Testis (tissue), 2 donors: ENCODE data around the gene STK33.

Experiments
- POLR2A ChIP-seq: fragments of 450-650 bp; IDR thresholded peaks from one replicate; pipeline ENCODE4 v1.6.1; 2017; ENCODE audit warnings: antibody characterized with exemption, mild to moderate bottlenecking, moderate library complexity
- TF ChIP-seq, protein P1 (sequence below), 3 experiments: fragments of 450-650 bp in 2 of 3; fragments of 200-600 bp in 1 of 3; sonication (generic) in 1 of 3; IDR thresholded peaks; one replicate each; pipeline ENCODE4 v1.5.1; 2016 to 2019; ENCODE audit warnings: antibody characterized with exemption in 3 of 3, mild to moderate bottlenecking in 2 of 3, moderate library complexity in 1 of 3

DNA sequence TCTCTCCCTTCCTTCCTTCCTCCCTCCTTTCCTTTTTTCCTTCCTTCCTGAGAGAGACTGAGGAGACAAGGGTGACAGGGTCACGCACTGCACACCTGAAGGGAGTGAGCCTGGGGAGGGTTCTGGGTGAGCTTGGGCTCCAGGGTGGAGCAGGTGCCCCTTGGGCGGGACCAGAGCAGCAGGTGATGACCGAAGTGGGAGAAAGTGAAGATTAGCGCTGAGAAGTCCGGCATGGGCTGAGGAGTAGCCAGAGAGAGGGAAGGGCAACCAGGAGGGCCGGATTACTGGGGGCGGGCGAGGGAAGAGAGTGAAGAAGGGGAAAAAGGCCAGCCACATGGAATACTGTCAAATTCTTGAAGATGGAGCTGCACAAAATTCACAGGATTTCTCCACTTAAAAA, 231.1 kb downstream of the STK33 start:
- TF ChIP-seq, protein P1, sequence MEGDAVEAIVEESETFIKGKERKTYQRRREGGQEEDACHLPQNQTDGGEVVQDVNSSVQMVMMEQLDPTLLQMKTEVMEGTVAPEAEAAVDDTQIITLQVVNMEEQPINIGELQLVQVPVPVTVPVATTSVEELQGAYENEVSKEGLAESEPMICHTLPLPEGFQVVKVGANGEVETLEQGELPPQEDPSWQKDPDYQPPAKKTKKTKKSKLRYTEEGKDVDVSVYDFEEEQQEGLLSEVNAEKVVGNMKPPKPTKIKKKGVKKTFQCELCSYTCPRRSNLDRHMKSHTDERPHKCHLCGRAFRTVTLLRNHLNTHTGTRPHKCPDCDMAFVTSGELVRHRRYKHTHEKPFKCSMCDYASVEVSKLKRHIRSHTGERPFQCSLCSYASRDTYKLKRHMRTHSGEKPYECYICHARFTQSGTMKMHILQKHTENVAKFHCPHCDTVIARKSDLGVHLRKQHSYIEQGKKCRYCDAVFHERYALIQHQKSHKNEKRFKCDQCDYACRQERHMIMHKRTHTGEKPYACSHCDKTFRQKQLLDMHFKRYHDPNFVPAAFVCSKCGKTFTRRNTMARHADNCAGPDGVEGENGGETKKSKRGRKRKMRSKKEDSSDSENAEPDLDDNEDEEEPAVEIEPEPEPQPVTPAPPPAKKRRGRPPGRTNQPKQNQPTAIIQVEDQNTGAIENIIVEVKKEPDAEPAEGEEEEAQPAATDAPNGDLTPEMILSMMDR (IDR thresholded peaks at IDR 0.05) = no peak
- TF ChIP-seq POLR2A = no peak
